GM12878 (cell line): ENCODE results near the gene QPCT. TPM values are rescaled to one million over a fixed set of nuclear protein-coding genes. Genes with fewer than 3 reads are reported as not detected.

Experiments
- ATAC-seq: fragments of 200-7000 bp; cut with Tn5 transposase; 3 replicates; pipeline ENCODE4 v1.9.1; 2020; ENCODE audit warnings: mild to moderate bottlenecking, moderate library complexity
- BruUV-seq: library from RNA; stranded (reverse); fragments of 400-500 nt; replicated peaks from 2 replicates; lab custom pipeline; 2021; lab: Mats Ljungman, UMichigan
- CTCF ChIA-PET: fragments of 300-600 bp; sonication (Branson Sonifier 250); formaldehyde crosslinking; extraction: SDS; loops from one replicate; lab custom pipeline; 2021; ENCODE audit warnings: inconsistent platforms; lab: Yijun Ruan, JAX
- POLR2A ChIA-PET: fragments of 350-600 bp; formaldehyde crosslinking; extraction: SDS; loops from one replicate; lab custom pipeline; 2021; ENCODE audit warnings: inconsistent platforms; lab: Charles Lee
- RAD21 ChIA-PET: fragments of 300-600 bp; sonication (Branson Sonifier 250); formaldehyde crosslinking; loops from one replicate; lab custom pipeline; 2023; ENCODE audit warnings: antibody characterized with exemption; ENCODE audit not compliant: unreplicated experiment; lab: Charles Lee
- SMC1A ChIA-PET: fragments of 300-600 bp; sonication (Branson Sonifier 250); formaldehyde crosslinking; loops from one replicate; lab custom pipeline; 2023; ENCODE audit not compliant: unreplicated experiment, uncharacterized antibody; lab: Charles Lee
- DNase-seq: peaks from one replicate; pipeline ENCODE4 v3.0.0-alpha.2; 2011; ENCODE audit warnings: low read depth, low spot score
- FAIRE-seq: peaks from 3 replicates; lab custom pipeline; 2011; peaks lifted over from hg19 to GRCh38; lab: Jason Lieb, UNC
- H2AFZ ChIP-seq: 2 replicates; pipeline ENCODE4 v1.6.0; 2011; ENCODE audit warnings: low read depth, low read length, control low read depth; ENCODE audit not compliant: control insufficient read depth
- H3K27ac ChIP-seq: 2 replicates; pipeline ENCODE4 v1.5.1; 2011; ENCODE audit warnings: control low read depth; ENCODE audit not compliant: control insufficient read depth, insufficient read depth
- H3K27me3 ChIP-seq, 2 experiments: replicated peaks in 1 of 2; 2 replicates each; pipeline versions ENCODE4 v1.6.0 to v1.6.1; 2011; ENCODE audit warnings: low read length in 1 of 2; ENCODE audit not compliant: control insufficient read depth in 2 of 2, insufficient read depth in 2 of 2
- H3K36me3 ChIP-seq, 2 experiments: 2 replicates each; pipeline ENCODE4 v1.5.1; 2011; ENCODE audit warnings: low read length in 1 of 2; ENCODE audit not compliant: control insufficient read depth in 2 of 2, insufficient read depth in 2 of 2
- H3K4me1 ChIP-seq: 2 replicates; pipeline ENCODE4 v1.6.1; 2011; ENCODE audit warnings: mild to moderate bottlenecking, low read length, moderate library complexity, mixed read lengths; ENCODE audit not compliant: control insufficient read depth, insufficient read depth
- H3K4me2 ChIP-seq: 2 replicates; pipeline ENCODE4 v1.6.0; 2011; ENCODE audit warnings: control low read depth; ENCODE audit not compliant: control insufficient read depth, insufficient read depth
- H3K4me3 ChIP-seq: fragments of 200-600 bp; sonication (generic); 2 replicates; pipeline ENCODE4 v1.5.1; 2016
- H3K79me2 ChIP-seq: 2 replicates; pipeline ENCODE4 v1.6.0; 2011; ENCODE audit warnings: low read length; ENCODE audit not compliant: control insufficient read depth, insufficient read depth
- H3K9ac ChIP-seq: 2 replicates; pipeline ENCODE4 v1.8.0; 2011; ENCODE audit warnings: low read length, control low read depth, mixed read lengths; ENCODE audit not compliant: control insufficient read depth, insufficient read depth
- H3K9me3 ChIP-seq: replicated peaks from 3 replicates; pipeline ENCODE4 v1.5.1; 2011; ENCODE audit warnings: mild to moderate bottlenecking, low read length; ENCODE audit not compliant: control insufficient read depth, insufficient read depth
- H4K20me1 ChIP-seq: 2 replicates; pipeline ENCODE4 v1.6.0; 2011; ENCODE audit not compliant: control insufficient read depth, insufficient read depth
- BCL11A ChIP-seq: IDR thresholded peaks from 2 replicates; pipeline ENCODE4 v1.6.1; 2011; ENCODE audit warnings: low read depth, low read length
- CTCF ChIP-seq, 3 experiments: IDR thresholded peaks in 2 of 3; conservative IDR thresholded peaks in 1 of 3; 2 replicates each; pipeline ENCODE4 v1.5.1; 2011; ENCODE audit warnings: low read depth in 3 of 3, low read length in 3 of 3, mild to moderate bottlenecking in 3 of 3, control low read depth in 2 of 3, moderate library complexity in 2 of 3, inconsistent platforms in 1 of 3, mixed read lengths in 1 of 3; ENCODE audit not compliant: control insufficient read depth in 2 of 3, insufficient read depth in 1 of 3; ENCODE audit errors: extremely low read depth in 1 of 3
- GABPA ChIP-seq: IDR thresholded peaks from 2 replicates; pipeline ENCODE4 v1.6.1; 2014; ENCODE audit warnings: antibody characterized with exemption, low read depth, mild to moderate bottlenecking, inconsistent platforms
- MXI1 ChIP-seq: fragments of 150-350 bp; IDR thresholded peaks from 2 replicates; pipeline ENCODE4 v1.6.1; 2011; ENCODE audit warnings: low read depth, mild to moderate bottlenecking, inconsistent platforms, low read length, improper control_type of control experiment
- NR2C1 ChIP-seq: fragments of 450-650 bp; IDR thresholded peaks from 2 replicates; pipeline ENCODE4 v1.6.1; 2017; ENCODE audit warnings: antibody characterized with exemption, mild to moderate bottlenecking, moderate library complexity
- PAX8 ChIP-seq: fragments of 450-650 bp; IDR thresholded peaks from 2 replicates; pipeline ENCODE4 v1.6.1; 2017; ENCODE audit warnings: mild to moderate bottlenecking, moderate library complexity
- PKNOX1 ChIP-seq: fragments of 450-650 bp; IDR thresholded peaks from 2 replicates; pipeline ENCODE4 v1.6.1; 2016; ENCODE audit warnings: mild to moderate bottlenecking
- POLR2A ChIP-seq: IDR thresholded peaks from 2 replicates; pipeline ENCODE4 v1.6.1; 2011; ENCODE audit warnings: low read depth, mild to moderate bottlenecking, low read length
- RAD21 ChIP-seq: IDR thresholded peaks from 2 replicates; pipeline ENCODE4 v1.6.1; 2011; ENCODE audit warnings: mild to moderate bottlenecking, low read depth, low read length, moderate library complexity; ENCODE audit not compliant: insufficient read depth
- SREBF1 ChIP-seq: IDR thresholded peaks from 2 replicates; pipeline ENCODE4 v1.6.1; 2012; ENCODE audit warnings: mild to moderate bottlenecking, low read length
- TBL1XR1 ChIP-seq: IDR thresholded peaks from 2 replicates; pipeline ENCODE4 v1.6.1; 2012; ENCODE audit warnings: low read depth, low read length, improper control_type of control experiment
- WGBS: methylation state at CpG from one replicate; pipeline ENCODE4 v1.1.6; 2016; ENCODE audit warnings: low lambda C conversion rate; ENCODE audit not compliant: insufficient replicate concordance, insufficient coverage; ENCODE audit errors: missing lambda C conversion rate; 5-methylcytosine and 5-hydroxymethylcytosine counted together
- in situ Hi-C: fragments of 300-500 bp; cut with MboI; formaldehyde crosslinking; loops from 9 replicates; pipeline ENCODE4 v1.14.3; 2018; ENCODE audit warnings: mixed read lengths
- intact Hi-C: fragments of 100-400 bp; cut with micrococcal nuclease; formaldehyde crosslinking; loops from one replicate; pipeline ENCODE4 v1.14.2; 2022; ENCODE audit not compliant: unreplicated experiment
- polyA plus RNA-seq, 11 experiments: library from polyadenylated mRNA; depleted of rRNA in 4 of 11; unstranded in 6 of 11; stranded (reverse) in 5 of 11; fragments of >200 nt; fragmentation: Nextera tagmentation in 4 of 11; fragmentation: Illumina TruSeq in 1 of 11; extraction: Ambion mirVana in 4 of 11; extraction: Trizol in 1 of 11; gene quantifications; 1 replicate in 1 of 11; 2 replicates in 10 of 11; pipeline versions ENCODE4 v1.2.1 to v1.2.3, GENCODE V29; 2011 to 2016; ENCODE audit warnings: inconsistent platforms in 2 of 11, missing spikeins in 2 of 11, low read depth in 1 of 11
- total RNA-seq, 4 experiments: library from RNA; depleted of rRNA in 3 of 4; stranded (reverse); fragments of >200 nt in 3 of 4; fragmentation: Illumina TruSeq in 1 of 4; extraction: Trizol in 1 of 4; gene quantifications; 2 replicates each; pipeline versions ENCODE4 v1.2.1 to v1.2.3, GENCODE V29; 2013 to 2021
- TF ChIP-seq, protein P1 (sequence below): IDR thresholded peaks from 2 replicates; pipeline ENCODE4 v1.6.1; 2012; ENCODE audit warnings: improper control_type of control experiment, low read depth, low read length; ENCODE audit not compliant: insufficient replicate concordance
- TF ChIP-seq, protein P2 (sequence below): IDR thresholded peaks from 2 replicates; pipeline ENCODE4 v1.6.1; 2011; ENCODE audit warnings: borderline replicate concordance, low read depth, mild to moderate bottlenecking, moderate library complexity, mixed read lengths, low read length; ENCODE audit not compliant: insufficient read depth; ENCODE audit errors: extremely low read length

The QPCT gene
- total and polyA plus RNA-seq, 10 of the 15 experiments (the other 5 are each of a cell fraction or from before 2014, with no cell fraction given): 0.14 to 0.86 (median 0.18) TPM; not detected in 1

DNA sequence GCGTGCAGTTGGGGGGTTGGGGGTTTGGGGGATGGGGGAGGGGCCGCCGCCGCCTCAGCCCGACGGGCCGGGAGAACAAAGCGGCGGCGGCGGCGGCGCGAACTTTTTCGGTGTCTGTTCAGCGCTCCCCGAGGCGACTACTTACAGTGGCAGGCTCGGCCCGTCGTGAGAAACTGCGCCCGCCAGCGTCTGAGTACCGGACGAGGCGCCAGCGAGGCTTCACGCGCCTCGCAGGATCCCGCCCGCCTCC, 20.0 kb upstream of the QPCT start:
- ATAC-seq (no peak), DNase-seq (no peak), FAIRE-seq (no peak)
- H3K36me3 ChIP-seq: no peaks in the 10 kb centered on the region
- intact Hi-C loops: loop anchor here (5.0 kb wide), 1 partner anchor 53 kb away; no protein-coding TSS in a partner anchor
- ChIA-PET CTCF (interaction anchor here (1.1 to 2.9 kb wide), 2 partner anchors 11 to 66 kb away, joined by 3 to 11 read pairs; no protein-coding TSS in a partner anchor), RAD21 (interaction anchor here (2.7 kb wide), 1 partner anchor 66 kb away, joined by 9 read pairs; no protein-coding TSS in a partner anchor), POLR2A (no interaction called here), SMC1A (interaction anchor here (1.7 kb wide), 1 partner anchor 12 kb away, joined by 7 read pairs; no protein-coding TSS in a partner anchor)
- no peaks in the 10 kb centered on the region for H4K20me1 ChIP-seq
- peaks cover 5% of the 10 kb centered on the region for H3K79me2 ChIP-seq
- H3K27me3 ChIP-seq: peaks cover 2 to 6% of the 10 kb centered on the region in 2 experiments
- H3K9me3 ChIP-seq: no peaks in the 10 kb centered on the region
- no peak overlapping the region for H3K27ac ChIP-seq
- no peak overlapping the region for H3K9ac ChIP-seq
- TF ChIP-seq GABPA (no peak), PKNOX1 (no peak), SREBF1 (no peak), CTCF (IDR thresholded peaks at IDR 0.05 in 2 of 3, conservative IDR thresholded peaks at IDR 0.05 in 1 of 3; ENCODE audit: control insufficient read depth in 2 of 3, extremely low read depth in 1 of 3, insufficient read depth in 1 of 3, low read depth in 3 of 3, low read length in 3 of 3) (0 out of 6 replicates have a peak, but pooled peaks of 1 of the 3 experiments have one; percentile 10), NR2C1 (no peak), POLR2A (peak; percentile 78), RAD21 (no peak), MXI1 (0 out of 2 replicates have a peak, but pooled peaks have one; percentile 7), BCL11A (no peak), PAX8 (no peak), TBL1XR1 (0 out of 2 replicates have a peak, but pooled peaks have one; percentile 8)
- TF ChIP-seq, protein P1, sequence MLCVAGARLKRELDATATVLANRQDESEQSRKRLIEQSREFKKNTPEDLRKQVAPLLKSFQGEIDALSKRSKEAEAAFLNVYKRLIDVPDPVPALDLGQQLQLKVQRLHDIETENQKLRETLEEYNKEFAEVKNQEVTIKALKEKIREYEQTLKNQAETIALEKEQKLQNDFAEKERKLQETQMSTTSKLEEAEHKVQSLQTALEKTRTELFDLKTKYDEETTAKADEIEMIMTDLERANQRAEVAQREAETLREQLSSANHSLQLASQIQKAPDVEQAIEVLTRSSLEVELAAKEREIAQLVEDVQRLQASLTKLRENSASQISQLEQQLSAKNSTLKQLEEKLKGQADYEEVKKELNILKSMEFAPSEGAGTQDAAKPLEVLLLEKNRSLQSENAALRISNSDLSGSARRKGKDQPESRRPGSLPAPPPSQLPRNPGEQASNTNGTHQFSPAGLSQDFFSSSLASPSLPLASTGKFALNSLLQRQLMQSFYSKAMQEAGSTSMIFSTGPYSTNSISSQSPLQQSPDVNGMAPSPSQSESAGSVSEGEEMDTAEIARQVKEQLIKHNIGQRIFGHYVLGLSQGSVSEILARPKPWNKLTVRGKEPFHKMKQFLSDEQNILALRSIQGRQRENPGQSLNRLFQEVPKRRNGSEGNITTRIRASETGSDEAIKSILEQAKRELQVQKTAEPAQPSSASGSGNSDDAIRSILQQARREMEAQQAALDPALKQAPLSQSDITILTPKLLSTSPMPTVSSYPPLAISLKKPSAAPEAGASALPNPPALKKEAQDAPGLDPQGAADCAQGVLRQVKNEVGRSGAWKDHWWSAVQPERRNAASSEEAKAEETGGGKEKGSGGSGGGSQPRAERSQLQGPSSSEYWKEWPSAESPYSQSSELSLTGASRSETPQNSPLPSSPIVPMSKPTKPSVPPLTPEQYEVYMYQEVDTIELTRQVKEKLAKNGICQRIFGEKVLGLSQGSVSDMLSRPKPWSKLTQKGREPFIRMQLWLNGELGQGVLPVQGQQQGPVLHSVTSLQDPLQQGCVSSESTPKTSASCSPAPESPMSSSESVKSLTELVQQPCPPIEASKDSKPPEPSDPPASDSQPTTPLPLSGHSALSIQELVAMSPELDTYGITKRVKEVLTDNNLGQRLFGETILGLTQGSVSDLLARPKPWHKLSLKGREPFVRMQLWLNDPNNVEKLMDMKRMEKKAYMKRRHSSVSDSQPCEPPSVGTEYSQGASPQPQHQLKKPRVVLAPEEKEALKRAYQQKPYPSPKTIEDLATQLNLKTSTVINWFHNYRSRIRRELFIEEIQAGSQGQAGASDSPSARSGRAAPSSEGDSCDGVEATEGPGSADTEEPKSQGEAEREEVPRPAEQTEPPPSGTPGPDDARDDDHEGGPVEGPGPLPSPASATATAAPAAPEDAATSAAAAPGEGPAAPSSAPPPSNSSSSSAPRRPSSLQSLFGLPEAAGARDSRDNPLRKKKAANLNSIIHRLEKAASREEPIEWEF: no peak
- TF ChIP-seq, protein P2, sequence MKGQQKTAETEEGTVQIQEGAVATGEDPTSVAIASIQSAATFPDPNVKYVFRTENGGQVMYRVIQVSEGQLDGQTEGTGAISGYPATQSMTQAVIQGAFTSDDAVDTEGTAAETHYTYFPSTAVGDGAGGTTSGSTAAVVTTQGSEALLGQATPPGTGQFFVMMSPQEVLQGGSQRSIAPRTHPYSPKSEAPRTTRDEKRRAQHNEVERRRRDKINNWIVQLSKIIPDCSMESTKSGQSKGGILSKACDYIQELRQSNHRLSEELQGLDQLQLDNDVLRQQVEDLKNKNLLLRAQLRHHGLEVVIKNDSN: no peak
- peaks cover 3% of the 10 kb centered on the region; the same call in 1 of the 2 replicates for H3K4me1 ChIP-seq
- in situ Hi-C loops: no loop called here
- H2AFZ ChIP-seq: peak overlapping the region; percentile 50
- BruUV-seq: no TSS peak
- WGBS: 4% methylated on average over 9 of the region's 33 CpGs
- H3K4me2 ChIP-seq: no peak overlapping the region
- H3K4me3 ChIP-seq: peak overlapping the region; percentile 69; the same call in 1 of the 2 replicates
